ENCODE results near the gene DPEP2. TPM values are rescaled to one million over a fixed set of nuclear protein-coding genes. Genes with fewer than 3 reads are reported as not detected.

DPEP2 gene
- total RNA-seq, 4 donors from 2014 or later, result 0.22 to 2.5 (median 2.1) TPM

DNA sequence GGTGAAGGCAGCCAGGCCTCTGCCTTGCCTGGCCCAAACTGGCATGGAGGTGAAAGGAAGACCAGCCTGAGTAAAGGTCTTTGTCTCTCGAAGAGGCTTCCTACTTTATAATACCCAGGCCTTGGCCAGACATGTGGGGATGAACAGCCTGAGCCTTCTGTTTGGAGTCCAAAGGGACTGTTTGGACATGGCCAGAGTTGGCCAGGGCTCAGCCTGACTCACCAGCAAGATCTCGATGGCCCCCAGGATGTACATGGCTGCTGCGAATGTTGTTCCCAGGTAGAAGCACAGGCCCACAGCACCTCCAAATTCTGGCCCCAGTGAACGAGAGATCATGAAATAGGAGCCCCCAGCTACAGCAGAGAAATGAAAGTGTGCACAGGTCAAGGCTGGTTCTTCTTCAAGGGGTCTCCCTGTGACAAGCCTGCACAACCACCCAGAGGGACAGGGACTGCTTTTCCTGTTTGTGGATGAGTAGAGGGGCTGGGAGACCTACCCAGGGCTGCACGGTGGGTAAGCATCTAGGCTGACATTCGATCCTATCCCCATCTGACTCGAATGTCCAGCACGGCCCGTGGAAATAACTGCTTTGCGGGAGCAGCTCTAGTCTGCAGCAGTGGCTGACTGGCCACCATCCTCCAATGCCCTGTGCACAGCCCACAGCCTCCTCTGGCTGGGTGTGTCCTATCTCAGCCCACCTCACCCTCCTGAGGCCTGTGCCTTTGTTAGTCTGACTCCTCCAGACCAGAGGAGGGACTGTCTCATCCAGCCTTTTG lies 44.7 kb downstream of the DPEP2 start:
- 87 to 89% methylated on average over 6 to 9 of the region's 10 CpGs for WGBS, 2 donors
- Histone ChIP-seq H3K4me1 (peaks cover 0 to 14% of the 10 kb centered on the region in 2 donors), H3K36me3 (peaks cover 42 to 51% of the 10 kb centered on the region in 2 donors), H3K9me3 (no peaks in the 10 kb centered on the region), H3K27me3 (no peaks in the 10 kb centered on the region), H3K27ac (no peak overlapping the region), H3K4me3 (replicated peaks in 1 of 3) (no peak overlapping the region)
- intact Hi-C loops (cut with DNase I), result no loop called here
- no peak for TF ChIP-seq POLR2A (IDR thresholded peaks at IDR 0.05)
- TF ChIP-seq, protein P1, sequence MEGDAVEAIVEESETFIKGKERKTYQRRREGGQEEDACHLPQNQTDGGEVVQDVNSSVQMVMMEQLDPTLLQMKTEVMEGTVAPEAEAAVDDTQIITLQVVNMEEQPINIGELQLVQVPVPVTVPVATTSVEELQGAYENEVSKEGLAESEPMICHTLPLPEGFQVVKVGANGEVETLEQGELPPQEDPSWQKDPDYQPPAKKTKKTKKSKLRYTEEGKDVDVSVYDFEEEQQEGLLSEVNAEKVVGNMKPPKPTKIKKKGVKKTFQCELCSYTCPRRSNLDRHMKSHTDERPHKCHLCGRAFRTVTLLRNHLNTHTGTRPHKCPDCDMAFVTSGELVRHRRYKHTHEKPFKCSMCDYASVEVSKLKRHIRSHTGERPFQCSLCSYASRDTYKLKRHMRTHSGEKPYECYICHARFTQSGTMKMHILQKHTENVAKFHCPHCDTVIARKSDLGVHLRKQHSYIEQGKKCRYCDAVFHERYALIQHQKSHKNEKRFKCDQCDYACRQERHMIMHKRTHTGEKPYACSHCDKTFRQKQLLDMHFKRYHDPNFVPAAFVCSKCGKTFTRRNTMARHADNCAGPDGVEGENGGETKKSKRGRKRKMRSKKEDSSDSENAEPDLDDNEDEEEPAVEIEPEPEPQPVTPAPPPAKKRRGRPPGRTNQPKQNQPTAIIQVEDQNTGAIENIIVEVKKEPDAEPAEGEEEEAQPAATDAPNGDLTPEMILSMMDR (IDR thresholded peaks at IDR 0.05), result no peak
- DNase-seq, result no peak

DNA sequence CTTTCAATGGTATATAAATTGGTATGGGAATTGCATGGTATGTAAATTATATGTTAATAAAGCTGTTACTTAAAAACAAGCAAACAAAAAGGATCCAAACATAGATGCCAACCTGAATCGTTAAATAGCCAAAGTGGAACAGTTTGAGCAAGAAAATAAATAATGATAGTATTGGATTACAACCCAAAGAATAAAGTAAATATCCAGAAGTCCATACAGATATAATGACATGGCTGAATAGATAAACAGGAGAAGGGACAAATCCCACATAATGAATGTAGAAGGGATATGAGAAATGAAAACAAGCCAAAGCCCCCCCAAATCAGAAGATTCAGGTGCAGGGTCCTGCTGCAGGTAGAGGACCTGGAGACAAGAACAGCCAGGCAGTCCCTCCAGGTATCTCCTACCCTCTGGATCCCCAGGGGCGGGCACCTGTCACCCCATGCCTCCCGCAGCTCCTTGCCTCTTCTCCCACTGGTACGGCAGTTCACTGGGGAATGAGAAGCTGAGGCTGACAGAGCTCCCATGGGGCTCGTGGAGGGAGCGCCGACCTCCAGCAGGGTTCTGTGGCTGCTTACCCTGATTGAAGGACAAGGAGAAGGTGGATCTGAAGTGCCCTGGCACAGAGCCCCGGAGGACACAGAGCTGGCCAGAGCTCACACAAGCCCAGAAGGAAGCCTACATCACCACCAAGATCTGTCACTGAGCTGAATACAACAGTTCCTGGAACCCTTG lies 45.5 kb downstream of the DPEP2 start:
- intact Hi-C loops (cut with DNase I), result no loop called here
- H3K4me3 ChIP-seq (replicated peaks in 1 of 3), result no peak overlapping the region
- no peaks in the 10 kb centered on the region for H3K9me3 ChIP-seq
- peaks cover 0 to 6% of the 10 kb centered on the region in 2 donors for H3K4me1 ChIP-seq
- TF ChIP-seq, protein P1 (IDR thresholded peaks at IDR 0.05), result no peak
- TF ChIP-seq POLR2A (IDR thresholded peaks at IDR 0.05), result no peak
- 84 to 85% methylated on average over 7 to 8 of the region's 8 CpGs for WGBS, 2 donors
- H3K36me3 ChIP-seq, result peaks cover 49 to 55% of the 10 kb centered on the region in 2 donors
- peak in 1 of 2 donors; percentile 31 for DNase-seq
- no peaks in the 10 kb centered on the region for H3K27me3 ChIP-seq
- no peak overlapping the region for H3K27ac ChIP-seq

DNA sequence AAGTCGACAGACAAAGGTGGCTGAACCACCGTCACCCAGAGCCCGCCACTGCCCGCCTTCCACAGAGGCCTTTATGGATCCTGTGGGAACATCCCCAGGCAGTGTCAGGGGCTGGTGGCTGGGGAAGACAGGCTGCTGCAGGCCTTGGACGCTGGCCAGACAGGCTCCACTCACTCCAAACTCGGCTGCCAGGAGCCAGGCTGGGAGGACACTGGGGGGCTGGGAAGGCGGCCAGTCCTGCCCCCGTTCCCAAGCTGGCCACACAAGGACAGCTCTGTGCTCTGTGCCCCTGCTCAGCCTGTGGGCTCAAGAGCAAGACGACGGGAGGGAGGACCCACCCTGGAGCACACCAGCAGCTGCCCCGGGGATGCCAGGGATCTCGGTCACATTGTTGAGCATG lies 47.8 kb downstream of the DPEP2 start:
- no peak for TF ChIP-seq POLR2A (IDR thresholded peaks at IDR 0.05)
- TF ChIP-seq, protein P1 (IDR thresholded peaks at IDR 0.05), result no peak
- intact Hi-C loops (cut with DNase I), result no loop called here
- Histone ChIP-seq H3K9me3 (no peaks in the 10 kb centered on the region), H3K36me3 (peaks cover 68 to 73% of the 10 kb centered on the region in 2 donors), H3K4me1 (peaks cover 0 to 5% of the 10 kb centered on the region in 2 donors), H3K4me3 (replicated peaks in 1 of 3) (no peak overlapping the region), H3K27ac (no peak overlapping the region), H3K27me3 (no peaks in the 10 kb centered on the region)
- no peak for DNase-seq
- 47 to 58% methylated on average over 6 to 8 of the region's 12 CpGs for WGBS, 2 donors

DNA sequence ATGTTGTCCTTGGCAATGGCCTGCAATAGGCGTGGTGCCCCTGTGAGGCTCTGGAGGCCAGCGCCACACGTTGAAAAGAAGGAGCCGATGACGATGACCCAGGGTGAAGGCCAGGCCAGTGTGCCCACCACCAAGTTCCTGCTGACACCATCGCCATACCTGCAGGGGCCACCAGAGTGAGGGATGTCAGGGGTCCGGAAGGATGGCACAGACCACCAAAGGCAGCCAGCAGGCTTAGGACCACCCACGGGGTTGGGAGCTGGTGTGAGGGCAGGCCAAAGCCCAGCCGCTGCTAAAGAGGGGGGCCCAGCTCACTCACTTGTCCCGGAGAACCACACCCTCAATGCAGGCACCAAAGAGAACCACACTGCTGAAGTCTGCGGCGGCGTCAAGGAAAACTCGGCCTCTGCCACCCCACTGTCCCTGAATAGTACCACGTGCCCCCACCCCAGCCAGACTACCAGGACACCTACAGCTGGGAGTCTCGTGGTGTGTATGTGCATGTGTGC lies 48.9 kb downstream of the DPEP2 start:
- H3K4me1 ChIP-seq, result peaks cover 0 to 5% of the 10 kb centered on the region in 2 donors
- WGBS, 2 donors, result 88 to 90% methylated on average over 9 to 12 of the region's 16 CpGs
- no peaks in the 10 kb centered on the region for H3K27me3 ChIP-seq
- no peaks in the 10 kb centered on the region for H3K9me3 ChIP-seq
- H3K27ac ChIP-seq, result no peak overlapping the region
- TF ChIP-seq, protein P1 (IDR thresholded peaks at IDR 0.05), result no peak
- TF ChIP-seq POLR2A (IDR thresholded peaks at IDR 0.05), result no peak
- H3K4me3 ChIP-seq (replicated peaks in 1 of 3), result no peak overlapping the region
- intact Hi-C loops (cut with DNase I), result no loop called here
- peaks cover 73 to 84% of the 10 kb centered on the region in 2 donors for H3K36me3 ChIP-seq
- DNase-seq, result no peak

Data from thyroid gland (tissue), 4 donors.